Globus pallidus (tissue), 1 donor: Measurements from ENCODE around the gene GRAMD1B.

Experiments used
- DNase-seq: peaks from one replicate; pipeline ENCODE4 v3.0.0-alpha.2; 2015; ENCODE audit warnings: low spot score

The GRAMD1B gene

GRCh38 chr11:123475469-123475868, 45.4 kb downstream of the GRAMD1B start:
- DNase-seq: no peak

- no peak for DNase-seq
These were observed 47.3 kb downstream of the GRAMD1B start for GRCh38 chr11:123477205-123477907.

- DNase-seq: peak; percentile 72
These were observed 48.4 kb downstream of the GRAMD1B start for GRCh38 chr11:123478352-123478987.

- DNase-seq: no peak
These were observed 49.2 kb downstream of the GRAMD1B start for GRCh38 chr11:123479048-123479837.

- no peak for DNase-seq
These were observed 50.3 kb downstream of the GRAMD1B start for GRCh38 chr11:123480290-123480815.

- DNase-seq: no peak
These were observed 50.8 kb downstream of the GRAMD1B start for GRCh38 chr11:123480882-123481281.

- no peak for DNase-seq
These were observed 51.6 kb downstream of the GRAMD1B start for GRCh38 chr11:123481640-123482039.

- no peak for DNase-seq
These were observed 52.1 kb downstream of the GRAMD1B start for GRCh38 chr11:123482218-123482617.

- DNase-seq: no peak
These were observed 53.0 kb downstream of the GRAMD1B start for GRCh38 chr11:123483058-123483457.

GRCh38 chr11:123483466-123483865, 53.4 kb downstream of the GRAMD1B start:
- DNase-seq: no peak

- no peak for DNase-seq
These were observed 54.4 kb downstream of the GRAMD1B start for GRCh38 chr11:123484448-123484847.

- DNase-seq: no peak
These were observed 57.2 kb downstream of the GRAMD1B start for GRCh38 chr11:123487157-123487744.

GRCh38 chr11:123490527-123490926, 60.5 kb downstream of the GRAMD1B start:
- DNase-seq: no peak

GRCh38 chr11:123491241-123491640, 61.2 kb downstream of the GRAMD1B start:
- DNase-seq: no peak

GRCh38 chr11:123493349-123494063, 63.4 kb downstream of the GRAMD1B start:
- no peak for DNase-seq

- DNase-seq: no peak
These were observed 64.4 kb downstream of the GRAMD1B start for GRCh38 chr11:123494195-123495050.

- DNase-seq: no peak
These were observed 74.3 kb downstream of the GRAMD1B start for GRCh38 chr11:123504401-123504800.

GRCh38 chr11:123505546-123506299, 75.7 kb downstream of the GRAMD1B start:
- no peak for DNase-seq

- no peak for DNase-seq
These were observed 77.0 kb downstream of the GRAMD1B start for GRCh38 chr11:123507043-123507442.
